AG10803 (cell line): ENCODE results near the gene TMCC2.

ENCODE experiments used
- DNase-seq: peaks from one replicate; pipeline ENCODE4 v3.0.0; 2010; ENCODE audit warnings: low read depth
- H3K4me3 ChIP-seq: 2 replicates; pipeline ENCODE4 v1.5.1; 2011; ENCODE audit warnings: mild to moderate bottlenecking, low read length, control low read depth
- CTCF ChIP-seq: conservative IDR thresholded peaks from 2 replicates; pipeline ENCODE4 v1.5.1; 2011; ENCODE audit warnings: mild to moderate bottlenecking, low read length, control low read depth, inconsistent platforms

Gene TMCC2

GRCh38 chr1:205283270-205284147 is 55.8 kb downstream of the TMCC2 start:
- TF ChIP-seq CTCF: no peak
- H3K4me3 ChIP-seq: no peak overlapping the region
- DNase-seq: no peak

- H3K4me3 ChIP-seq: no peak overlapping the region
- TF ChIP-seq CTCF: peak; percentile 39; the same call in 1 of the 2 replicates
- DNase-seq: peak; percentile 99
These were observed 56.8 kb downstream of the TMCC2 start for GRCh38 chr1:205284420-205285144.

GRCh38 chr1:205285381-205286101 is 57.8 kb downstream of the TMCC2 start:
- peak; percentile 30 for DNase-seq
- no peak overlapping the region for H3K4me3 ChIP-seq
- TF ChIP-seq CTCF: no peak

- TF ChIP-seq CTCF: no peak
- DNase-seq: peak; percentile 51
- H3K4me3 ChIP-seq: no peak overlapping the region
These were observed 58.7 kb downstream of the TMCC2 start for GRCh38 chr1:205286335-205286950.

DNA sequence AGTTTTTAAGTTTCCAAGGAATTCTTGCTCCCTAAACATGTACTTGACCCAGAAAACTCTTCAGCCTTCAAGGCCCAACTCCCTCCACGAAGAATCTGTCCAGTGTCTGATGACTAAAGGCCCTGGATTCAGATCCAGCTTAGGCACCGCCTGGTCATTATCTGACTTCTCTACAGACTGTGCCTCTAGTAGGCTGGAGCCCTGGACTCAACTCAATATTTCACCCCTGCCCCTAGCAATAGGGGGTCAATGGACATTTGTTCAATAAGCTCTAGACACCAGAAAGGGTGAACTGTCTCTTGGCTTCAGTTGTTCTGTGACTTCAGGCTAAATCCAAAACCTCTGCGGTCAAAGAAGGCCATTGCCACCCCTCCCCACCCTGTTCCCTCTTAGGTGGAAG is 59.3 kb downstream of the TMCC2 start:
- TF ChIP-seq CTCF: no peak
- no peak overlapping the region for H3K4me3 ChIP-seq
- DNase-seq: no peak

DNA sequence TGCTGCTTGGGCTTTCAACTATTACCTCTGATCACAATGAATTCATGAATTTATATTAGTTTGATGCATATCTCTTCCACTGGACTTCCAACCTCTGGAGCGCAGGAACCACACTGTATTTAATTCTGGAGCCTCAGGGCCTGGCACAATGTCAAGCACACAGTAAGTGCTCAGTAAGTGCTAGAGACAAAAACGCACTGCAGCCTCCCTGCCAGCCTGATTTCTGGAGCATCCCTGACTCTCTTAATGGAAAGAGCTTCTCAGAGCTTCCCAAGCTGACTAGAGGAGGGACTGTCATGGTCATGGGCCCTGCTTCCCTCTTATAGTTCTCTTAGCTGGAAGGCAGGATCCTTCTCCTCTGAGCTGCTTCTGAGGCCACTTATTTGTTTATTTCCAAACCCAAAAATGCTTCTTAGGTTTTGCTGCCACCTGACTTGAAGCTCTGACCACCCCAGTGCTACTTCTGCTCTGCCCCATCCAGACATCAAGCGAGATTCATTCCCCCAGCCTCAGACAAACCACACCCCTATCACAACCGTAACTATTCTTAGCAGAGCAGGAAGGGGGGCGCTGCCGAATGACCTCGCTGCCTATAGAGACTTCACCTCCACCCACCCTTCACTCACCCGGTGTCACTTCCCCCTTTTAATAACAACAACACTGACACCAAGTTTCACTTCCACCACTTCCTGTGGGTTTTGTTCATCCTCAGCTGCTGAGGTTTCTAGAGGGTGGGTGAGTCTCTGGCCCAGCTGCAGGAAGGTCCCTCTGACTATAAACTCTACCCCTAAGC is 60.2 kb downstream of the TMCC2 start:
- TF ChIP-seq CTCF: no peak
- H3K4me3 ChIP-seq: no peak overlapping the region
- DNase-seq: peak; percentile 35
